WTC11 (cell line): ENCODE results near the gene NACC2. TPM values are rescaled to one million over a fixed set of nuclear protein-coding genes. Genes with fewer than 3 reads are reported as not detected.

Experiments used
- ATAC-seq: fragments of 200-7000 bp; cut with Tn5 transposase; 2 replicates; pipeline ENCODE4 v1.10.0; 2021; ENCODE audit warnings: mild to moderate bottlenecking, moderate library complexity
- CTCF ChIA-PET: fragments of 300-600 bp; sonication (Branson Sonifier 250); formaldehyde crosslinking; loops from one replicate; lab custom pipeline; 2021; ENCODE audit warnings: antibody characterized with exemption; lab: Charles Lee
- POLR2A ChIA-PET: fragments of 350-600 bp; sonication (Branson Sonifier 250); formaldehyde crosslinking; loops from one replicate; lab custom pipeline; 2021; ENCODE audit warnings: antibody characterized with exemption; lab: Charles Lee
- DNase-seq: peaks from one replicate; pipeline ENCODE4 v3.0.0; 2021; ENCODE audit warnings: low spot score
- H3K27ac Mint-ChIP-seq: 2 replicates; pipeline ENCODE4 v1.8.0; 2021; ENCODE audit warnings: mixed read lengths
- H3K27me3 Mint-ChIP-seq: 2 replicates; pipeline ENCODE4 v1.8.0; 2021; ENCODE audit warnings: low read depth, mild to moderate bottlenecking, moderate library complexity, mixed read lengths
- H3K36me3 Mint-ChIP-seq: 2 replicates; pipeline ENCODE4 v1.8.0; 2021; ENCODE audit warnings: mixed read lengths
- H3K4me1 Mint-ChIP-seq: 2 replicates; pipeline ENCODE4 v1.8.0; 2022; ENCODE audit warnings: mixed read lengths
- H3K4me3 Mint-ChIP-seq: 2 replicates; pipeline ENCODE4 v1.8.0; 2021; ENCODE audit warnings: mild to moderate bottlenecking, moderate library complexity, mixed read lengths
- H3K9me3 Mint-ChIP-seq: 2 replicates; pipeline ENCODE4 v1.8.0; 2021; ENCODE audit warnings: mixed read lengths
- FOXJ3 ChIP-seq: sonication (generic); formaldehyde crosslinking; IDR thresholded peaks from 2 replicates; pipeline ENCODE4 v1.9.0; 2021; ENCODE audit warnings: missing genetic modification reagents, mild to moderate bottlenecking, borderline replicate concordance
- GTF2I ChIP-seq: fragments of 250-450 bp; sonication (Bioruptor Pico); conservative IDR thresholded peaks from 2 replicates; pipeline ENCODE4 v1.4.0; 2021; ENCODE audit warnings: mild to moderate bottlenecking
- IRF2 ChIP-seq: sonication (generic); formaldehyde crosslinking; IDR thresholded peaks from 2 replicates; pipeline ENCODE4 v1.8.0; 2022; ENCODE audit warnings: low read depth, missing genetic modification reagents, borderline replicate concordance
- RORB ChIP-seq: fragments of 250-450 bp; sonication (Bioruptor Pico); IDR thresholded peaks from 2 replicates; pipeline ENCODE4 v1.9.0; 2021; ENCODE audit warnings: mild to moderate bottlenecking
- TEAD1 ChIP-seq: sonication (generic); formaldehyde crosslinking; IDR thresholded peaks from 2 replicates; pipeline ENCODE4 v1.8.0; 2022; ENCODE audit warnings: mild to moderate bottlenecking, missing genetic modification reagents
- TEAD4 ChIP-seq: sonication (generic); formaldehyde crosslinking; IDR thresholded peaks from 2 replicates; pipeline ENCODE4 v1.8.0; 2022; ENCODE audit warnings: mild to moderate bottlenecking, missing genetic modification reagents
- ZNF219 ChIP-seq: sonication (generic); formaldehyde crosslinking; IDR thresholded peaks from 2 replicates; pipeline ENCODE4 v1.8.0; 2023; ENCODE audit warnings: missing genetic modification reagents, mild to moderate bottlenecking, borderline replicate concordance
- ZNF263 ChIP-seq: sonication (generic); formaldehyde crosslinking; IDR thresholded peaks from 2 replicates; pipeline ENCODE4 v1.8.1; 2022; ENCODE audit warnings: low read depth, mild to moderate bottlenecking, moderate library complexity, missing genetic modification reagents
- total RNA-seq: library from RNA; stranded (reverse); gene quantifications from 3 replicates; pipeline ENCODE4 v1.2.3, GENCODE V29; 2021
- TF ChIP-seq, protein P1 (sequence below): sonication (generic); formaldehyde crosslinking; IDR thresholded peaks from 2 replicates; pipeline ENCODE4 v1.8.1; 2023; ENCODE audit warnings: mild to moderate bottlenecking, missing genetic modification reagents, moderate library complexity
- TF ChIP-seq, protein P2 (sequence below): fragments of 250-450 bp; sonication (Bioruptor Pico); IDR thresholded peaks from 2 replicates; pipeline ENCODE4 v1.9.0; 2021; ENCODE audit warnings: mild to moderate bottlenecking, borderline replicate concordance
- TF ChIP-seq, protein P3 (sequence below): sonication (generic); formaldehyde crosslinking; IDR thresholded peaks from 2 replicates; pipeline ENCODE4 v1.8.0; 2023; ENCODE audit warnings: mild to moderate bottlenecking, missing genetic modification reagents
- TF ChIP-seq, protein P4 (sequence below): sonication (generic); formaldehyde crosslinking; conservative IDR thresholded peaks from 2 replicates; pipeline ENCODE4 v1.8.1; 2023; ENCODE audit warnings: mild to moderate bottlenecking, low read depth, missing genetic modification reagents, moderate library complexity
- TF ChIP-seq, protein P5 (sequence below): sonication (generic); formaldehyde crosslinking; IDR thresholded peaks from 2 replicates; pipeline ENCODE4 v1.8.1; 2022; ENCODE audit warnings: low read depth, missing genetic modification reagents, borderline replicate concordance
- TF ChIP-seq, protein P6 (sequence below): sonication (generic); formaldehyde crosslinking; IDR thresholded peaks from 2 replicates; pipeline ENCODE4 v1.8.1; 2023; ENCODE audit warnings: mild to moderate bottlenecking, missing genetic modification reagents

NACC2 gene
- total RNA-seq, 1 experiment from 2014 or later: 17.1 TPM

DNA sequence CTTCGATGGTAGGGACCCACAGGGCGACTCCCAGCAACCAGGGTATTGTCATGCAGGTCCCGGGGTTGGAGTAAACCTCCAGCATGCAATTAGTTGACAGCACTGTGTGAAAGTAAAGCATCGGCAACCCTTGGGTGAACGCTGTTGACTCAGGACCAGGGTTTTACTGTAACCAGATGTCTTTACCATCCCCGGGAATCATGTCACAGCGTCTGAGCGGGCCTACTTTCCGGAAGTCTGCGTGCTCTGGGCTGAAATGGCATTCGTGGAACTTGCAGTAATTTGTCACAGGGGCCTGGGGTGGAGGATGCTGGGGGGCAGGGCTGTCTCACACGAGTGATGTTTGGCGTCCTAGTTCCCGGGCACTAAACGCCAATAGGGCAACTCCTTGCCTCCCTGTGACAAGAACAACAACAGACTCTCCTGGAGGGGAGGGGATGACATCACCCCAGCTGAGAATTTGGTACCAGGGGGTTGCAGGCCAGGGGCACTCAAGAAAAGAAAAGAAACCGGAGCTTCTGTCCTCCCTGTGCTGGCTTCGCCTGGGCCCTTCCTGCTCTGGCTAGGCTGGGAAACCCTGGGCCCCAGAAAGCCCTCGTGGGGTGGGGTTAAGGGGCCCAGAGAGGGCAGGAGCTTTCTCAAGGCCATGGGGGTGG is 123.8 kb downstream of the NACC2 start:
- DNase-seq (no peak), ATAC-seq (no peak)
- TF ChIP-seq ZNF263 (CRISPR knock-in tag): no peak
- TF ChIP-seq, protein P1, sequence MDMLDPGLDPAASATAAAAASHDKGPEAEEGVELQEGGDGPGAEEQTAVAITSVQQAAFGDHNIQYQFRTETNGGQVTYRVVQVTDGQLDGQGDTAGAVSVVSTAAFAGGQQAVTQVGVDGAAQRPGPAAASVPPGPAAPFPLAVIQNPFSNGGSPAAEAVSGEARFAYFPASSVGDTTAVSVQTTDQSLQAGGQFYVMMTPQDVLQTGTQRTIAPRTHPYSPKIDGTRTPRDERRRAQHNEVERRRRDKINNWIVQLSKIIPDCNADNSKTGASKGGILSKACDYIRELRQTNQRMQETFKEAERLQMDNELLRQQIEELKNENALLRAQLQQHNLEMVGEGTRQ (CRISPR knock-in tag): no peak
- no peak for TF ChIP-seq FOXJ3 (CRISPR knock-in tag)
- TF ChIP-seq RORB (CRISPR knock-in tag): no peak
- TF ChIP-seq, protein P2, sequence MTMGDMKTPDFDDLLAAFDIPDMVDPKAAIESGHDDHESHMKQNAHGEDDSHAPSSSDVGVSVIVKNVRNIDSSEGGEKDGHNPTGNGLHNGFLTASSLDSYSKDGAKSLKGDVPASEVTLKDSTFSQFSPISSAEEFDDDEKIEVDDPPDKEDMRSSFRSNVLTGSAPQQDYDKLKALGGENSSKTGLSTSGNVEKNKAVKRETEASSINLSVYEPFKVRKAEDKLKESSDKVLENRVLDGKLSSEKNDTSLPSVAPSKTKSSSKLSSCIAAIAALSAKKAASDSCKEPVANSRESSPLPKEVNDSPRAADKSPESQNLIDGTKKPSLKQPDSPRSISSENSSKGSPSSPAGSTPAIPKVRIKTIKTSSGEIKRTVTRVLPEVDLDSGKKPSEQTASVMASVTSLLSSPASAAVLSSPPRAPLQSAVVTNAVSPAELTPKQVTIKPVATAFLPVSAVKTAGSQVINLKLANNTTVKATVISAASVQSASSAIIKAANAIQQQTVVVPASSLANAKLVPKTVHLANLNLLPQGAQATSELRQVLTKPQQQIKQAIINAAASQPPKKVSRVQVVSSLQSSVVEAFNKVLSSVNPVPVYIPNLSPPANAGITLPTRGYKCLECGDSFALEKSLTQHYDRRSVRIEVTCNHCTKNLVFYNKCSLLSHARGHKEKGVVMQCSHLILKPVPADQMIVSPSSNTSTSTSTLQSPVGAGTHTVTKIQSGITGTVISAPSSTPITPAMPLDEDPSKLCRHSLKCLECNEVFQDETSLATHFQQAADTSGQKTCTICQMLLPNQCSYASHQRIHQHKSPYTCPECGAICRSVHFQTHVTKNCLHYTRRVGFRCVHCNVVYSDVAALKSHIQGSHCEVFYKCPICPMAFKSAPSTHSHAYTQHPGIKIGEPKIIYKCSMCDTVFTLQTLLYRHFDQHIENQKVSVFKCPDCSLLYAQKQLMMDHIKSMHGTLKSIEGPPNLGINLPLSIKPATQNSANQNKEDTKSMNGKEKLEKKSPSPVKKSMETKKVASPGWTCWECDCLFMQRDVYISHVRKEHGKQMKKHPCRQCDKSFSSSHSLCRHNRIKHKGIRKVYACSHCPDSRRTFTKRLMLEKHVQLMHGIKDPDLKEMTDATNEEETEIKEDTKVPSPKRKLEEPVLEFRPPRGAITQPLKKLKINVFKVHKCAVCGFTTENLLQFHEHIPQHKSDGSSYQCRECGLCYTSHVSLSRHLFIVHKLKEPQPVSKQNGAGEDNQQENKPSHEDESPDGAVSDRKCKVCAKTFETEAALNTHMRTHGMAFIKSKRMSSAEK (CRISPR knock-in tag): no peak
- no peak for TF ChIP-seq GTF2I (CRISPR knock-in tag)
- TF ChIP-seq, protein P3, sequence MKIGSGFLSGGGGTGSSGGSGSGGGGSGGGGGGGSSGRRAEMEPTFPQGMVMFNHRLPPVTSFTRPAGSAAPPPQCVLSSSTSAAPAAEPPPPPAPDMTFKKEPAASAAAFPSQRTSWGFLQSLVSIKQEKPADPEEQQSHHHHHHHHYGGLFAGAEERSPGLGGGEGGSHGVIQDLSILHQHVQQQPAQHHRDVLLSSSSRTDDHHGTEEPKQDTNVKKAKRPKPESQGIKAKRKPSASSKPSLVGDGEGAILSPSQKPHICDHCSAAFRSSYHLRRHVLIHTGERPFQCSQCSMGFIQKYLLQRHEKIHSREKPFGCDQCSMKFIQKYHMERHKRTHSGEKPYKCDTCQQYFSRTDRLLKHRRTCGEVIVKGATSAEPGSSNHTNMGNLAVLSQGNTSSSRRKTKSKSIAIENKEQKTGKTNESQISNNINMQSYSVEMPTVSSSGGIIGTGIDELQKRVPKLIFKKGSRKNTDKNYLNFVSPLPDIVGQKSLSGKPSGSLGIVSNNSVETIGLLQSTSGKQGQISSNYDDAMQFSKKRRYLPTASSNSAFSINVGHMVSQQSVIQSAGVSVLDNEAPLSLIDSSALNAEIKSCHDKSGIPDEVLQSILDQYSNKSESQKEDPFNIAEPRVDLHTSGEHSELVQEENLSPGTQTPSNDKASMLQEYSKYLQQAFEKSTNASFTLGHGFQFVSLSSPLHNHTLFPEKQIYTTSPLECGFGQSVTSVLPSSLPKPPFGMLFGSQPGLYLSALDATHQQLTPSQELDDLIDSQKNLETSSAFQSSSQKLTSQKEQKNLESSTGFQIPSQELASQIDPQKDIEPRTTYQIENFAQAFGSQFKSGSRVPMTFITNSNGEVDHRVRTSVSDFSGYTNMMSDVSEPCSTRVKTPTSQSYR (CRISPR knock-in tag): no peak
- TF ChIP-seq TEAD4: no peak
- TF ChIP-seq, protein P4, sequence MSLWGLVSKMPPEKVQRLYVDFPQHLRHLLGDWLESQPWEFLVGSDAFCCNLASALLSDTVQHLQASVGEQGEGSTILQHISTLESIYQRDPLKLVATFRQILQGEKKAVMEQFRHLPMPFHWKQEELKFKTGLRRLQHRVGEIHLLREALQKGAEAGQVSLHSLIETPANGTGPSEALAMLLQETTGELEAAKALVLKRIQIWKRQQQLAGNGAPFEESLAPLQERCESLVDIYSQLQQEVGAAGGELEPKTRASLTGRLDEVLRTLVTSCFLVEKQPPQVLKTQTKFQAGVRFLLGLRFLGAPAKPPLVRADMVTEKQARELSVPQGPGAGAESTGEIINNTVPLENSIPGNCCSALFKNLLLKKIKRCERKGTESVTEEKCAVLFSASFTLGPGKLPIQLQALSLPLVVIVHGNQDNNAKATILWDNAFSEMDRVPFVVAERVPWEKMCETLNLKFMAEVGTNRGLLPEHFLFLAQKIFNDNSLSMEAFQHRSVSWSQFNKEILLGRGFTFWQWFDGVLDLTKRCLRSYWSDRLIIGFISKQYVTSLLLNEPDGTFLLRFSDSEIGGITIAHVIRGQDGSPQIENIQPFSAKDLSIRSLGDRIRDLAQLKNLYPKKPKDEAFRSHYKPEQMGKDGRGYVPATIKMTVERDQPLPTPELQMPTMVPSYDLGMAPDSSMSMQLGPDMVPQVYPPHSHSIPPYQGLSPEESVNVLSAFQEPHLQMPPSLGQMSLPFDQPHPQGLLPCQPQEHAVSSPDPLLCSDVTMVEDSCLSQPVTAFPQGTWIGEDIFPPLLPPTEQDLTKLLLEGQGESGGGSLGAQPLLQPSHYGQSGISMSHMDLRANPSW: no peak
- Mint-ChIP-seq H3K9me3 (no peaks in the 10 kb centered on the region), H3K4me1 (peaks cover 15% of the 10 kb centered on the region), H3K27ac (no peak overlapping the region), H3K4me3 (no peak overlapping the region), H3K27me3 (no peaks in the 10 kb centered on the region), H3K36me3 (no peaks in the 10 kb centered on the region)
- POLR2A ChIA-PET: no interaction called here
- CTCF ChIA-PET: no interaction called here

DNA sequence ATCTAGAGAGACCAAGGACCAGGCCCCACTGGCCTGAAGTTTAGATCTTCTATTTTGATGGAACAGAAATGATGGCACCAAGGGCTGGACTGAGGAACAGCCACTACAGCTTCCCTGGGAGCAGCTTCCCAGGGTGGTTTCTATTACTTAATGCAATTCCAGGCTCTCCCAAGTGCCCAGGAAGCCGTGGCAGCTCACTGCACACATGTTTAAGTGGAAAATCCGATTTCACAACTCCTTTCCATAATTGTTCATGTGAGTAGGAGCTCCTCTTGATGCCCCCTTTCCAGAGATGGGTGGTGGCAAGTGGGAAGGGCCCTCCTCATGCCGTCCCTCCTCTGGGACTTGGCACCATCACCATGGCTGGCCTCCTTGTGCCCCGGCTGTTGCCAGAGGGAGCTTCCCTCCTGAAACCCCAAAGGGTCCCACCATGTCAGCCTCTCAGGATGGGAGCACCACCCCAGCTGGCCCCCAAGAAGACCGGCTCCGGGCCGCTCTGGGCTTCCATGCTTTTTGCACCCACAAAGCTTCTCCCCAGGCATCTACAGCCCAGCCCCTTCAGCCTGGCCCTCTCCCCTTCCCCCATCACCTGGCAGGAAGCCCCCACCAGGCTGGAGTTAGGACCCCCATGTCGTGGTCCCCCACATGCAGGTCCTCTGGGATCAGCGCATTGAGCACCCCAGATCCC is 124.8 kb downstream of the NACC2 start:
- Mint-ChIP-seq H3K9me3 (no peaks in the 10 kb centered on the region), H3K4me1 (peaks cover 15% of the 10 kb centered on the region), H3K27ac (no peak overlapping the region), H3K4me3 (no peak overlapping the region), H3K36me3 (no peaks in the 10 kb centered on the region), H3K27me3 (no peaks in the 10 kb centered on the region)
- CTCF ChIA-PET: interaction anchor here (1.0 kb wide), 1 partner anchor 163 kb away, joined by 3 read pairs; no protein-coding TSS in a partner anchor
- POLR2A ChIA-PET: no interaction called here
- ATAC-seq: no peak
- DNase-seq: no peak
- TF ChIP-seq, protein P5, sequence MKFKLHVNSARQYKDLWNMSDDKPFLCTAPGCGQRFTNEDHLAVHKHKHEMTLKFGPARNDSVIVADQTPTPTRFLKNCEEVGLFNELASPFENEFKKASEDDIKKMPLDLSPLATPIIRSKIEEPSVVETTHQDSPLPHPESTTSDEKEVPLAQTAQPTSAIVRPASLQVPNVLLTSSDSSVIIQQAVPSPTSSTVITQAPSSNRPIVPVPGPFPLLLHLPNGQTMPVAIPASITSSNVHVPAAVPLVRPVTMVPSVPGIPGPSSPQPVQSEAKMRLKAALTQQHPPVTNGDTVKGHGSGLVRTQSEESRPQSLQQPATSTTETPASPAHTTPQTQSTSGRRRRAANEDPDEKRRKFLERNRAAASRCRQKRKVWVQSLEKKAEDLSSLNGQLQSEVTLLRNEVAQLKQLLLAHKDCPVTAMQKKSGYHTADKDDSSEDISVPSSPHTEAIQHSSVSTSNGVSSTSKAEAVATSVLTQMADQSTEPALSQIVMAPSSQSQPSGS (CRISPR knock-in tag): no peak
- TF ChIP-seq TEAD1 (CRISPR knock-in tag): no peak
- TF ChIP-seq, protein P6, sequence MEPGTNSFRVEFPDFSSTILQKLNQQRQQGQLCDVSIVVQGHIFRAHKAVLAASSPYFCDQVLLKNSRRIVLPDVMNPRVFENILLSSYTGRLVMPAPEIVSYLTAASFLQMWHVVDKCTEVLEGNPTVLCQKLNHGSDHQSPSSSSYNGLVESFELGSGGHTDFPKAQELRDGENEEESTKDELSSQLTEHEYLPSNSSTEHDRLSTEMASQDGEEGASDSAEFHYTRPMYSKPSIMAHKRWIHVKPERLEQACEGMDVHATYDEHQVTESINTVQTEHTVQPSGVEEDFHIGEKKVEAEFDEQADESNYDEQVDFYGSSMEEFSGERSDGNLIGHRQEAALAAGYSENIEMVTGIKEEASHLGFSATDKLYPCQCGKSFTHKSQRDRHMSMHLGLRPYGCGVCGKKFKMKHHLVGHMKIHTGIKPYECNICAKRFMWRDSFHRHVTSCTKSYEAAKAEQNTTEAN (CRISPR knock-in tag): no peak
- TF ChIP-seq ZNF219 (CRISPR knock-in tag): no peak
- TF ChIP-seq FOXJ3 (CRISPR knock-in tag): no peak
- TF ChIP-seq, protein P4: no peak
- no peak for TF ChIP-seq IRF2
